K562 (cell line): ENCODE data around the gene ZFP2. TPM values are rescaled to one million over a fixed set of nuclear protein-coding genes. Genes with fewer than 3 reads are reported as not detected.

Experiments
- ATAC-seq: fragments of 200-7000 bp; cut with Tn5 transposase; 3 replicates; pipeline ENCODE4 v1.9.1; 2020; ENCODE audit warnings: moderate library complexity
- BruUV-seq: library from RNA; stranded (reverse); fragments of 400-500 nt; replicated peaks from 2 replicates; lab custom pipeline; 2021; lab: Mats Ljungman, UMichigan
- CTCF ChIA-PET: fragments of 300-600 bp; formaldehyde crosslinking; extraction: SDS; loops from one replicate; lab custom pipeline; 2021; ENCODE audit warnings: low intra/inter-chr PET ratio; lab: Yijun Ruan, JAX
- POLR2A ChIA-PET: fragments of 300-600, 350-650 bp; sonication (Branson Sonifier 250); formaldehyde crosslinking; extraction: SDS; loops from one replicate; lab custom pipeline; 2021; ENCODE audit warnings: antibody characterized with exemption, inconsistent platforms; lab: Yijun Ruan, JAX
- DNase-seq, 4 experiments: peaks; one replicate each; pipeline versions ENCODE4 v3.0.0 to v3.0.0-alpha.2; 2011 to 2018; ENCODE audit warnings: low spot score in 3 of 4, mixed read lengths in 3 of 4; ENCODE audit errors: extremely low read depth in 1 of 4
- FAIRE-seq: peaks from 2 replicates; lab custom pipeline; 2011; peaks lifted over from hg19 to GRCh38; lab: Jason Lieb, UNC
- H2AFZ ChIP-seq: 2 replicates; pipeline ENCODE4 v1.6.0; 2011; ENCODE audit warnings: low read depth, low read length, control low read depth, inconsistent platforms
- H3K27ac ChIP-seq: fragments of 200-600 bp; 3 replicates; pipeline ENCODE4 v1.8.0; 2011; ENCODE audit warnings: low read depth, mild to moderate bottlenecking, control low read depth, inconsistent platforms, low read length, moderate library complexity, mixed read lengths; ENCODE audit errors: extremely low read depth
- H3K27me3 ChIP-seq, 2 experiments: fragments of 300-600 bp in 1 of 2; 2 replicates in 1 of 2; 3 replicates in 1 of 2; pipeline versions ENCODE4 v1.6.0 to v1.8.0; 2011; ENCODE audit warnings: inconsistent platforms in 2 of 2, low read length in 2 of 2, mild to moderate bottlenecking in 1 of 2, mixed read lengths in 1 of 2, moderate library complexity in 1 of 2; ENCODE audit not compliant: control insufficient read depth in 2 of 2, insufficient read depth in 2 of 2
- H3K36me3 ChIP-seq: fragments of 300-600 bp; 3 replicates; pipeline ENCODE4 v1.8.0; 2011; ENCODE audit warnings: mild to moderate bottlenecking, low read length, inconsistent platforms; ENCODE audit not compliant: control insufficient read depth, insufficient read depth
- H3K4me1 ChIP-seq, 2 experiments: fragments of 200-600 bp in 1 of 2; replicated peaks in 1 of 2; 2 replicates in 1 of 2; 3 replicates in 1 of 2; pipeline versions ENCODE4 v1.5.1 to v1.8.0; 2011; ENCODE audit warnings: inconsistent platforms in 2 of 2, low read length in 2 of 2, mild to moderate bottlenecking in 1 of 2, mixed read lengths in 1 of 2, moderate library complexity in 1 of 2; ENCODE audit not compliant: control insufficient read depth in 2 of 2, insufficient read depth in 2 of 2
- H3K4me2 ChIP-seq: 2 replicates; pipeline ENCODE4 v1.6.1; 2011; ENCODE audit warnings: low read length, control low read depth, inconsistent platforms, mixed read lengths; ENCODE audit not compliant: insufficient read depth
- H3K4me3 ChIP-seq: fragments of 200-600 bp; sonication (generic), shearing (Covaris generic); 2 replicates; pipeline ENCODE4 v1.5.1; 2016; ENCODE audit warnings: control low read depth, inconsistent platforms
- H3K79me2 ChIP-seq: fragments of 200-600 bp; 3 replicates; pipeline ENCODE4 v1.8.0; 2011; ENCODE audit warnings: low read length, inconsistent platforms; ENCODE audit not compliant: control insufficient read depth, insufficient read depth
- H3K9ac ChIP-seq, 2 experiments: 2 replicates each; pipeline versions ENCODE4 v1.6.0 to v1.6.1; 2011; ENCODE audit warnings: low read depth in 2 of 2, low read length in 2 of 2, control low read depth in 1 of 2, inconsistent platforms in 1 of 2, mild to moderate bottlenecking in 1 of 2, mixed read lengths in 1 of 2; ENCODE audit not compliant: insufficient read depth in 1 of 2
- H3K9me1 ChIP-seq: one replicate; pipeline ENCODE4 v1.6.0; 2011; ENCODE audit warnings: inconsistent platforms, mild to moderate bottlenecking, low read length, moderate library complexity; ENCODE audit not compliant: control insufficient read depth, insufficient read depth
- H3K9me3 ChIP-seq: replicated peaks from 2 replicates; pipeline ENCODE4 v1.5.1; 2011; ENCODE audit warnings: low read depth, low read length, inconsistent platforms; ENCODE audit not compliant: control insufficient read depth, insufficient read depth
- H4K20me1 ChIP-seq: replicated peaks from 2 replicates; pipeline ENCODE4 v1.6.1; 2011; ENCODE audit warnings: low read length, inconsistent platforms, mixed read lengths; ENCODE audit not compliant: control insufficient read depth, insufficient read depth
- ARID1B ChIP-seq: fragments of 450-650 bp; IDR thresholded peaks from 2 replicates; pipeline ENCODE4 v1.6.1; 2016; ENCODE audit warnings: antibody characterized with exemption, mild to moderate bottlenecking, inconsistent platforms
- BCL6 ChIP-seq: fragments of 250-450 bp; sonication (Bioruptor Pico); IDR thresholded peaks from 2 replicates; pipeline ENCODE4 v1.4.0; 2020
- MTF1 ChIP-seq: fragments of 250-450 bp; sonication (Bioruptor Pico); IDR thresholded peaks from 2 replicates; pipeline ENCODE4 v1.9.0; 2021; ENCODE audit warnings: moderate library complexity, mild to moderate bottlenecking, inconsistent platforms, borderline replicate concordance
- NFE2 ChIP-seq: IDR thresholded peaks from 2 replicates; pipeline ENCODE4 v1.6.1; 2014; ENCODE audit warnings: antibody characterized with exemption, low read depth
- ZNF444 ChIP-seq: fragments of 250-450 bp; sonication (Bioruptor Pico); IDR thresholded peaks from 2 replicates; pipeline ENCODE4 v1.4.0; 2020; ENCODE audit warnings: mild to moderate bottlenecking, moderate library complexity
- WGBS: fragments of 100-300 bp; shearing (Covaris generic); methylation state at CpG from one replicate; pipeline ENCODE4 v1.1.6; 2016; ENCODE audit warnings: low coverage, mixed read lengths; ENCODE audit not compliant: insufficient coverage; ENCODE audit errors: missing lambda C conversion rate; 5-methylcytosine and 5-hydroxymethylcytosine counted together
- in situ Hi-C: fragments of 300-500 bp; cut with MboI; formaldehyde crosslinking; loops from 4 replicates; pipeline ENCODE4 v1.15.0; 2018; ENCODE audit warnings: inconsistent platforms, mixed read lengths
- intact Hi-C: fragments of 100-400 bp; cut with micrococcal nuclease; formaldehyde crosslinking; loops from 2 replicates; pipeline ENCODE4 v1.14.2; 2022
- polyA plus RNA-seq, 8 experiments: library from polyadenylated mRNA; depleted of rRNA in 4 of 8; stranded (reverse) in 5 of 8; unstranded in 3 of 8; fragments of >200 nt; fragmentation: Nextera tagmentation in 2 of 8; fragmentation: Illumina TruSeq in 1 of 8; extraction: Ambion mirVana in 2 of 8; extraction: Trizol in 1 of 8; gene quantifications; 2 replicates each; pipeline versions ENCODE4 v1.2.1 to v1.2.3, GENCODE V29; 2011 to 2014; ENCODE audit warnings: inconsistent platforms in 1 of 8, missing spikeins in 1 of 8
- total RNA-seq, 7 experiments: library from RNA; depleted of rRNA in 6 of 7; stranded (reverse); fragments of >200 nt in 6 of 7; fragmentation: Illumina TruSeq in 2 of 7; extraction: Trizol in 2 of 7; gene quantifications; 2 replicates each; pipeline versions ENCODE4 v1.2.1 to v1.2.3, GENCODE V29; 2011 to 2021; ENCODE audit warnings: low replicate concordance in 1 of 7
- TF ChIP-seq, protein P1 (sequence below): conservative IDR thresholded peaks from 2 replicates; pipeline ENCODE4 v1.6.1; 2011; ENCODE audit warnings: low read depth, mild to moderate bottlenecking, low read length; ENCODE audit not compliant: control insufficient read depth

The ZFP2 gene
- total and polyA plus RNA-seq, 9 of the 15 experiments (the other 6 are each of a cell fraction or from before 2014, with no cell fraction given): 0.07 to 0.13 TPM; not detected in 7

DNA sequence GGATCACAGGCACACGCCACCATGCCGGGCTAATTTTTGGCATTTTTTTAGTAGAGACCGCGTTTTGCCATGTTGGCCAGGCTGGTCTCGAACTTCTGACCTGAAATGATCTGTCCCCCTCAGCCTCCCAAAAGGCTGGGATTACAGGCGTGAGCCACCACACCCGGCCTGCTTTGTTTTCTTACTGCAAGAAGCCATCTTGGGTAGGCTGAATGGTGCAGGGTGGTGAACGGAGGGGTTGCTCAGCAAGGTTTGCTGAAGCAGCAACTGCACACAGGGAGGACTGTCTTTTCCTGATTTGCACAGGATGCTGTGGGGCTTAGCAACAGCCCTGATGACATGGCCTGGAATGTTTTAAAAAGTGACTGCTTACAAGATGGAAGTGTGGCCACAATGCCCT, 25.3 kb upstream of the ZFP2 start:
- H3K79me2 ChIP-seq: no peaks in the 10 kb centered on the region; the same call in 2 of the 3 replicates
- no peaks in the 10 kb centered on the region for H4K20me1 ChIP-seq
- DNase-seq: no peak
- no TSS peak for BruUV-seq
- 95% methylated on average over 7 of the region's 8 CpGs for WGBS
- no peak for ATAC-seq
- peaks cover 79% of the 10 kb centered on the region for H3K36me3 ChIP-seq
- no peaks in the 10 kb centered on the region; the same call in none of the 2 replicates for H3K9me3 ChIP-seq
- no peaks in the 10 kb centered on the region for H3K27me3 ChIP-seq
- POLR2A ChIA-PET: no interaction called here
- no peak overlapping the region for H3K4me3 ChIP-seq
- H2AFZ ChIP-seq: no peak overlapping the region
- H3K27ac ChIP-seq: no peak overlapping the region
- CTCF ChIA-PET: no interaction called here
- H3K4me2 ChIP-seq: no peak overlapping the region
- no peak overlapping the region for H3K9ac ChIP-seq
- in situ Hi-C loops: no loop called here
- no peak for FAIRE-seq
- intact Hi-C loops: no loop called here
- H3K4me1 ChIP-seq: no peaks in the 10 kb centered on the region; a peak in 1 of 5 replicates
- no peaks in the 10 kb centered on the region for H3K9me1 ChIP-seq
- TF ChIP-seq NFE2 (no peak), BCL6 (CRISPR knock-in tag) (no peak), ARID1B (no peak), ZNF444 (CRISPR knock-in tag) (no peak), MTF1 (CRISPR knock-in tag) (no peak)
- TF ChIP-seq, protein P1, sequence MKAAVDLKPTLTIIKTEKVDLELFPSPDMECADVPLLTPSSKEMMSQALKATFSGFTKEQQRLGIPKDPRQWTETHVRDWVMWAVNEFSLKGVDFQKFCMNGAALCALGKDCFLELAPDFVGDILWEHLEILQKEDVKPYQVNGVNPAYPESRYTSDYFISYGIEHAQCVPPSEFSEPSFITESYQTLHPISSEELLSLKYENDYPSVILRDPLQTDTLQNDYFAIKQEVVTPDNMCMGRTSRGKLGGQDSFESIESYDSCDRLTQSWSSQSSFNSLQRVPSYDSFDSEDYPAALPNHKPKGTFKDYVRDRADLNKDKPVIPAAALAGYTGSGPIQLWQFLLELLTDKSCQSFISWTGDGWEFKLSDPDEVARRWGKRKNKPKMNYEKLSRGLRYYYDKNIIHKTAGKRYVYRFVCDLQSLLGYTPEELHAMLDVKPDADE: no peak
